ENCODE data around the gene PRKAG1. TPM values are rescaled to one million over a fixed set of nuclear protein-coding genes. Genes with fewer than 3 reads are reported as not detected.

The PRKAG1 gene
- total RNA-seq, 1 donor from 2014 or later, result 67.0 TPM

DNA sequence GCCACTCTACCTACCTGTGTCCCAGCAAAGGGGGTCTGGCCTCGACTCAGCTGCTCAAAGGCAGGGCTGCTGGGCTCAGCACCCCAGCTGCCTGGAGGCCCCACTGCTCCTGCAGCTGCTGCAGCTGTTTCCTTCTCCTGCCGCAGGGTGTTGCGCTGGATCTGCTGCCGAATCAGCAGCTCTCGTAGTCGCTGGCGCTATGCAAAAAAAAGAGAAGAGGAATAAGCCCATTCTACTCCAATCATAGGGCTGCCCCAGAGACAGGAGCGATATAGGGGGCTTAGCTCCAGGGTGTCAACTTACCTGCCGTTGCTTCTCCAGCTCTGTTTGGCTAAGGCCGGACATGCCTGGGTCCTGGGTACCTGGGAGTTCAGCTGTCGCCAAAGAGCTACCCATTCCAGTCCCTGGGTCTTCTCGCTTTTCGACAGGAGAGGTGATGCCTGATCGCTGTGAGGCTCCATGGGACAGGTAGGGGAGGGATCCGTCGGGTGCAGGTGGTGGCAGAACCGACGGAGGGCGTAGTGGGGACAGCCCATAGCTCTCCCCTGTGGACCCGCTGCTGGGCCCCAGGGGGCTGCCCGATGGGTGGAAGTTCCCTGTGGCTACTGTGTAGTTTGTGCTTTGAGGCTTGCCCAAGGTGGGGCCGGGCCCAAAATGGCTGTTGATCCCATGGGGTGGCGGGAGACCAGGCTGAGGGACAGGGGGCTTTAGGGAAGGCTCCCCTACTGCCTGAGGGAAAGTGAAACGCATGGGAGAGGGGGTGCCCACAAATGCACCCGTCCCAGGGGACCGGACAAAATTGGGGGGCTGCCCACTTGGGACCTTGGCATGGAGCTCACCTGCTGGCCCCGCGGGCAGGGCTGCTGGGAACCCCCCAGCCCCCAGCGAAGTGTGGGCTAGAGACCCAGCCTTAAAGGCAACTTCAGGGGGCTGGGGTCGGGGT is 21.1 kb upstream of the PRKAG1 start:
- no peaks in the 10 kb centered on the region for H3K4me1 ChIP-seq
- intact Hi-C loops (cut with DNase I), result no loop called here
- TF ChIP-seq POLR2A (IDR thresholded peaks at IDR 0.05) (no peak), POLR2AphosphoS5 (IDR thresholded peaks at IDR 0.05; ENCODE audit: insufficient read depth in 1 of 2, low read depth in 1 of 2) (no peak)
- TF ChIP-seq, protein P1, sequence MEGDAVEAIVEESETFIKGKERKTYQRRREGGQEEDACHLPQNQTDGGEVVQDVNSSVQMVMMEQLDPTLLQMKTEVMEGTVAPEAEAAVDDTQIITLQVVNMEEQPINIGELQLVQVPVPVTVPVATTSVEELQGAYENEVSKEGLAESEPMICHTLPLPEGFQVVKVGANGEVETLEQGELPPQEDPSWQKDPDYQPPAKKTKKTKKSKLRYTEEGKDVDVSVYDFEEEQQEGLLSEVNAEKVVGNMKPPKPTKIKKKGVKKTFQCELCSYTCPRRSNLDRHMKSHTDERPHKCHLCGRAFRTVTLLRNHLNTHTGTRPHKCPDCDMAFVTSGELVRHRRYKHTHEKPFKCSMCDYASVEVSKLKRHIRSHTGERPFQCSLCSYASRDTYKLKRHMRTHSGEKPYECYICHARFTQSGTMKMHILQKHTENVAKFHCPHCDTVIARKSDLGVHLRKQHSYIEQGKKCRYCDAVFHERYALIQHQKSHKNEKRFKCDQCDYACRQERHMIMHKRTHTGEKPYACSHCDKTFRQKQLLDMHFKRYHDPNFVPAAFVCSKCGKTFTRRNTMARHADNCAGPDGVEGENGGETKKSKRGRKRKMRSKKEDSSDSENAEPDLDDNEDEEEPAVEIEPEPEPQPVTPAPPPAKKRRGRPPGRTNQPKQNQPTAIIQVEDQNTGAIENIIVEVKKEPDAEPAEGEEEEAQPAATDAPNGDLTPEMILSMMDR (IDR thresholded peaks at IDR 0.05), result no peak
- peaks cover 0 to 91% of the 10 kb centered on the region in 2 donors for H3K36me3 ChIP-seq
- H3K9me3 ChIP-seq, result no peaks in the 10 kb centered on the region
- DNase-seq (ENCODE audit: extremely low spot score in 2 of 2), result no peak
- H3K27me3 ChIP-seq, result no peaks in the 10 kb centered on the region
- H3K27ac ChIP-seq, result no peak overlapping the region
- H3K4me3 ChIP-seq, result no peak overlapping the region

- Histone ChIP-seq H3K9me3 (no peaks in the 10 kb centered on the region), H3K4me1 (no peaks in the 10 kb centered on the region), H3K27ac (no peak overlapping the region), H3K36me3 (peaks cover 0 to 91% of the 10 kb centered on the region in 2 donors), H3K27me3 (no peaks in the 10 kb centered on the region), H3K4me3 (no peak overlapping the region)
- DNase-seq (ENCODE audit: extremely low spot score in 2 of 2), result no peak
- no peak for TF ChIP-seq POLR2A (IDR thresholded peaks at IDR 0.05)
- no peak for TF ChIP-seq POLR2AphosphoS5 (IDR thresholded peaks at IDR 0.05; ENCODE audit: insufficient read depth in 1 of 2, low read depth in 1 of 2)
- TF ChIP-seq, protein P1 (IDR thresholded peaks at IDR 0.05), result no peak
- intact Hi-C loops (cut with DNase I), result no loop called here
Measured at GRCh38 chr12:49038291-49038955, 19.8 kb upstream of the PRKAG1 start.

DNA sequence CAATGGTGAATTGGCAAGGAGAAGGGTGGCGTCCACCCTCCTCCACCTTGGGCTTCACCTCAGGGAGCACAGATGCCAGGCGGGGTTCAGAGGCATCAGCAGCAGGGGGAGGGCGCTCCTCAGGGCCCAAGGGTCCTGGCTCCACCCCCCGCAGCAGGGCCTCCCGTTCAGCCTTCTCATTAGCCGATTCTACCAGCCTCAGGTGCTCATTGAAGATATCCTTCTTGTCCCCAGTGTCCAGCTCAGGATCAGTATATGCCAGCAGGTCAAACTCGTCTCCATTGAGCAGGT is 19.3 kb upstream of the PRKAG1 start:
- Histone ChIP-seq H3K27ac (no peak overlapping the region), H3K4me3 (no peak overlapping the region), H3K27me3 (no peaks in the 10 kb centered on the region), H3K9me3 (no peaks in the 10 kb centered on the region), H3K4me1 (no peaks in the 10 kb centered on the region), H3K36me3 (peaks cover 0 to 91% of the 10 kb centered on the region in 2 donors)
- intact Hi-C loops (cut with DNase I), result no loop called here
- DNase-seq (ENCODE audit: extremely low spot score in 2 of 2), result no peak
- TF ChIP-seq POLR2A (IDR thresholded peaks at IDR 0.05) (no peak), POLR2AphosphoS5 (IDR thresholded peaks at IDR 0.05; ENCODE audit: insufficient read depth in 1 of 2, low read depth in 1 of 2) (no peak)
- TF ChIP-seq, protein P1 (IDR thresholded peaks at IDR 0.05), result no peak

GRCh38 chr12:49037111-49037946 is 18.8 kb upstream of the PRKAG1 start:
- H3K27ac ChIP-seq, result no peak overlapping the region
- H3K4me3 ChIP-seq, result no peak overlapping the region
- H3K27me3 ChIP-seq, result no peaks in the 10 kb centered on the region
- H3K36me3 ChIP-seq, result peaks cover 0 to 91% of the 10 kb centered on the region in 2 donors
- intact Hi-C loops (cut with DNase I), result no loop called here
- H3K9me3 ChIP-seq, result no peaks in the 10 kb centered on the region
- H3K4me1 ChIP-seq, result no peaks in the 10 kb centered on the region
- DNase-seq (ENCODE audit: extremely low spot score in 2 of 2), result no peak
- no peak for TF ChIP-seq POLR2A (IDR thresholded peaks at IDR 0.05)
- TF ChIP-seq, protein P1 (IDR thresholded peaks at IDR 0.05), result no peak
- no peak for TF ChIP-seq POLR2AphosphoS5 (IDR thresholded peaks at IDR 0.05; ENCODE audit: insufficient read depth in 1 of 2, low read depth in 1 of 2)

All from vagina (tissue), 2 donors.